Stomach smooth muscle (tissue), 2 donors: Measurements from ENCODE around the gene PDCD5.
"Not testable (repeated sequence)": the region's sequence is repeated elsewhere in the genome, so short reads cannot be mapped to it uniquely, and the experiment has no call there.

ENCODE experiments used
- H3K27ac ChIP-seq: one replicate; pipeline ENCODE4 v1.7.0; 2013; ENCODE audit warnings: mild to moderate bottlenecking, low read length, inconsistent platforms
- H3K27me3 ChIP-seq, 2 donors: one replicate each; pipeline ENCODE4 v1.7.0; 2013; ENCODE audit warnings: low read length in 2 of 2; ENCODE audit not compliant: insufficient read depth in 2 of 2, control insufficient read depth in 1 of 2
- H3K36me3 ChIP-seq, 2 donors: one replicate each; pipeline ENCODE4 v1.7.0; 2013; ENCODE audit warnings: low read length in 2 of 2; ENCODE audit not compliant: control insufficient read depth in 2 of 2, insufficient read depth in 2 of 2
- H3K4me1 ChIP-seq: one replicate; pipeline ENCODE4 v1.7.0; 2013; ENCODE audit warnings: low read length; ENCODE audit not compliant: control insufficient read depth, insufficient read depth
- H3K4me3 ChIP-seq, 2 donors: one replicate each; pipeline ENCODE4 v1.7.0; 2013; ENCODE audit warnings: low read length in 2 of 2
- H3K9ac ChIP-seq, 2 donors: one replicate each; pipeline ENCODE4 v1.7.0; 2013; ENCODE audit warnings: low read length in 2 of 2, mild to moderate bottlenecking in 1 of 2
- H3K9me3 ChIP-seq, 2 donors: one replicate each; pipeline ENCODE4 v1.7.0; 2013; ENCODE audit warnings: low read length in 2 of 2; ENCODE audit not compliant: control insufficient read depth in 2 of 2
- donor health status: healthy.
- donor health status: Pancreatic carcinoma.

Gene PDCD5

GRCh38 chr19:32580901-32581704 is at the start of gene PDCD5:
Gene PDCD5, plus strand, starts transcription at chr19:32581190. Its CDS starts 72 bp downstream, at chr19:32581262.
- no peaks in the 10 kb centered on the region for H3K9me3 ChIP-seq
- peak within 1 kb of the TSS; percentile 67 for H3K27ac ChIP-seq
- H3K36me3 ChIP-seq = peaks cover 13 to 18% of the 10 kb centered on the region in 2 donors
- H3K4me1 ChIP-seq = peaks cover 11% of the 10 kb centered on the region
- peak within 1 kb of the TSS; percentile 87 to 90 for H3K9ac ChIP-seq
- H3K27me3 ChIP-seq = no peaks in the 10 kb centered on the region
- H3K4me3 ChIP-seq = peak within 1 kb of the TSS; percentile 84 to 91

- Histone ChIP-seq H3K27me3 (peaks cover 0 to 2% of the 10 kb centered on the region in 2 donors), H3K9me3 (peaks cover 0 to 14% of the 10 kb centered on the region in 2 donors), H3K27ac (no peak overlapping the region), H3K4me1 (no peaks in the 10 kb centered on the region), H3K4me3 (no peak overlapping the region), H3K9ac (no peak overlapping the region), H3K36me3 (no peaks in the 10 kb centered on the region)
Measured at GRCh38 chr19:32532233-32532632, 48.8 kb upstream of the PDCD5 start.

GRCh38 chr19:32537580-32537979 is 43.4 kb upstream of the PDCD5 start:
- Histone ChIP-seq H3K27me3 (peaks cover 0 to 8% of the 10 kb centered on the region in 2 donors), H3K9me3 (peaks cover 0 to 3% of the 10 kb centered on the region in 2 donors), H3K9ac (no peak overlapping the region), H3K27ac (no peak overlapping the region), H3K4me1 (no peaks in the 10 kb centered on the region), H3K4me3 (no peak overlapping the region), H3K36me3 (no peaks in the 10 kb centered on the region)

- H3K27me3 ChIP-seq = peaks cover 0 to 6% of the 10 kb centered on the region in 2 donors
- H3K9ac ChIP-seq = no peak overlapping the region
- H3K27ac ChIP-seq = no peak overlapping the region
- H3K9me3 ChIP-seq = peaks cover 0 to 3% of the 10 kb centered on the region in 2 donors
- no peaks in the 10 kb centered on the region for H3K4me1 ChIP-seq
- H3K4me3 ChIP-seq = no peak overlapping the region
- no peaks in the 10 kb centered on the region for H3K36me3 ChIP-seq
Measured at GRCh38 chr19:32539240-32539916, 41.6 kb upstream of the PDCD5 start.

GRCh38 chr19:32540621-32541020 is 40.4 kb upstream of the PDCD5 start:
- Histone ChIP-seq H3K36me3 (no peaks in the 10 kb centered on the region), H3K27me3 (peaks cover 0 to 6% of the 10 kb centered on the region in 2 donors), H3K4me1 (no peaks in the 10 kb centered on the region), H3K4me3 (no peak overlapping the region), H3K27ac (no peak overlapping the region), H3K9ac (no peak overlapping the region), H3K9me3 (peaks cover 0 to 3% of the 10 kb centered on the region in 2 donors)

GRCh38 chr19:32541376-32541775 is 39.6 kb upstream of the PDCD5 start:
- H3K27me3 ChIP-seq, H3K36me3 ChIP-seq, H3K27ac ChIP-seq, H3K4me1 ChIP-seq, H3K9me3 ChIP-seq, H3K9ac ChIP-seq, H3K4me3 ChIP-seq: not testable (repeated sequence)

- H3K4me1 ChIP-seq = no peaks in the 10 kb centered on the region
- no peak overlapping the region for H3K9ac ChIP-seq
- H3K4me3 ChIP-seq = no peak overlapping the region
- H3K27me3 ChIP-seq = peaks cover 0 to 6% of the 10 kb centered on the region in 2 donors
- H3K36me3 ChIP-seq = no peaks in the 10 kb centered on the region
- no peaks in the 10 kb centered on the region for H3K9me3 ChIP-seq
- H3K27ac ChIP-seq = no peak overlapping the region
Measured at GRCh38 chr19:32542477-32543108, 38.4 kb upstream of the PDCD5 start.

GRCh38 chr19:32543115-32543900 is 37.7 kb upstream of the PDCD5 start:
- H3K9ac ChIP-seq = no peak overlapping the region
- peaks cover 0 to 4% of the 10 kb centered on the region in 2 donors for H3K27me3 ChIP-seq
- no peak overlapping the region for H3K4me3 ChIP-seq
- H3K9me3 ChIP-seq = no peaks in the 10 kb centered on the region
- H3K4me1 ChIP-seq = no peaks in the 10 kb centered on the region
- H3K27ac ChIP-seq = no peak overlapping the region
- no peaks in the 10 kb centered on the region for H3K36me3 ChIP-seq

GRCh38 chr19:32544917-32545316 is 36.1 kb upstream of the PDCD5 start:
- Histone ChIP-seq H3K27ac (no peak overlapping the region), H3K9ac (no peak overlapping the region), H3K36me3 (no peaks in the 10 kb centered on the region), H3K27me3 (peaks cover 0 to 2% of the 10 kb centered on the region in 2 donors), H3K9me3 (no peaks in the 10 kb centered on the region), H3K4me3 (no peak overlapping the region), H3K4me1 (no peaks in the 10 kb centered on the region)

GRCh38 chr19:32550666-32551065 is 30.3 kb upstream of the PDCD5 start:
- no peaks in the 10 kb centered on the region for H3K4me1 ChIP-seq
- no peak overlapping the region for H3K9ac ChIP-seq
- H3K36me3 ChIP-seq = no peaks in the 10 kb centered on the region
- H3K4me3 ChIP-seq = no peak overlapping the region
- H3K27ac ChIP-seq = no peak overlapping the region
- no peaks in the 10 kb centered on the region for H3K9me3 ChIP-seq
- no peaks in the 10 kb centered on the region for H3K27me3 ChIP-seq
